Body of pancreas (tissue), 4 donors: ENCODE data around the gene JMJD8. TPM values are rescaled to one million over a fixed set of nuclear protein-coding genes. Genes with fewer than 3 reads are reported as not detected.

Experiments used
- ATAC-seq: fragments of 150-250 bp; one replicate; pipeline ENCODE4 v1.9.1; 2016
- DNase-seq, 4 donors: peaks; one replicate each; pipeline ENCODE4 v3.0.0-alpha.2; 2019
- H3K27ac ChIP-seq, 4 donors: fragments of 200-600 bp; sonication (generic); 1 replicate in 3 of 4; 2 replicates in 1 of 4; pipeline versions ENCODE4 v1.5.1 to v1.6.1; 2016 to 2019; ENCODE audit warnings: mild to moderate bottlenecking in 1 of 4, mixed read lengths in 1 of 4, moderate library complexity in 1 of 4
- H3K27me3 ChIP-seq, 2 donors: fragments of 200-600 bp; sonication (generic); one replicate each; pipeline ENCODE4 v1.6.0; 2016; ENCODE audit warnings: mild to moderate bottlenecking in 1 of 2
- H3K36me3 ChIP-seq, 2 donors: fragments of 200-600 bp; sonication (generic); replicated peaks in 1 of 2; 2 replicates each; pipeline ENCODE4 v1.5.1; 2016; ENCODE audit warnings: low read depth in 2 of 2; ENCODE audit not compliant: insufficient read depth in 1 of 2
- H3K4me1 ChIP-seq: fragments of 200-600 bp; sonication (generic); one replicate; pipeline ENCODE4 v1.6.0; 2016
- H3K4me3 ChIP-seq, 2 donors: fragments of 200-600 bp; sonication (generic); 1 replicate in 1 of 2; 2 replicates in 1 of 2; pipeline ENCODE4 v1.5.1; 2016 to 2019
- H3K9me3 ChIP-seq, 3 donors: fragments of 200-600 bp; sonication (generic); 1 replicate in 2 of 3; 2 replicates in 1 of 3; pipeline ENCODE4 v1.5.1; 2016
- POLR2A ChIP-seq, 3 donors: fragments of 450-650 bp; IDR thresholded peaks; one replicate each; pipeline ENCODE4 v1.6.1; 2016; ENCODE audit warnings: antibody characterized with exemption in 3 of 3, mild to moderate bottlenecking in 2 of 3
- WGBS, 2 donors: methylation state at CpG; one replicate each; pipeline ENCODE4 v1.1.5; 2017; 5-methylcytosine and 5-hydroxymethylcytosine counted together
- intact Hi-C: fragments of 100-400 bp; cut with DNase I; formaldehyde crosslinking; loops from one replicate; pipeline ENCODE4 v1.15.1; 2023
- total RNA-seq, 2 donors: library from RNA; depleted of rRNA; stranded (reverse); fragments of >200 nt; gene quantifications; one replicate each; pipeline ENCODE4 v1.1.0, GENCODE V29; 2016
- TF ChIP-seq, protein P1 (sequence below), 7 experiments: fragments of 450-650 bp in 4 of 7; fragments of 200-600 bp in 3 of 7; sonication (generic) in 3 of 7; IDR thresholded peaks; one replicate each; pipeline ENCODE4 v1.5.1; 2016 to 2019; ENCODE audit warnings: antibody characterized with exemption in 7 of 7

The JMJD8 gene
- total RNA-seq, 2 donors from 2014 or later = 49.5 to 128 TPM

GRCh38 chr16:679814-680624 is 4.1 kb downstream of the JMJD8 start, which contains the start of gene STUB1:
Gene STUB1 (plus strand): TSS chr16:680410. CDS start chr16:680526, 116 bp downstream.
- Histone ChIP-seq H3K27me3 (no peaks in the 10 kb centered on the region), H3K36me3 (peaks cover 7 to 12% of the 10 kb centered on the region in 2 donors), H3K27ac (peak within 1 kb of the TSS; percentile 86 to 95 (median 92)), H3K4me1 (peaks cover 59% of the 10 kb centered on the region), H3K9me3 (no peaks in the 10 kb centered on the region), H3K4me3 (peak within 1 kb of the TSS; percentile 0 to 29)
- DNase-seq = peak; percentile 86 to 90 (median 87)
- TF ChIP-seq, protein P1, sequence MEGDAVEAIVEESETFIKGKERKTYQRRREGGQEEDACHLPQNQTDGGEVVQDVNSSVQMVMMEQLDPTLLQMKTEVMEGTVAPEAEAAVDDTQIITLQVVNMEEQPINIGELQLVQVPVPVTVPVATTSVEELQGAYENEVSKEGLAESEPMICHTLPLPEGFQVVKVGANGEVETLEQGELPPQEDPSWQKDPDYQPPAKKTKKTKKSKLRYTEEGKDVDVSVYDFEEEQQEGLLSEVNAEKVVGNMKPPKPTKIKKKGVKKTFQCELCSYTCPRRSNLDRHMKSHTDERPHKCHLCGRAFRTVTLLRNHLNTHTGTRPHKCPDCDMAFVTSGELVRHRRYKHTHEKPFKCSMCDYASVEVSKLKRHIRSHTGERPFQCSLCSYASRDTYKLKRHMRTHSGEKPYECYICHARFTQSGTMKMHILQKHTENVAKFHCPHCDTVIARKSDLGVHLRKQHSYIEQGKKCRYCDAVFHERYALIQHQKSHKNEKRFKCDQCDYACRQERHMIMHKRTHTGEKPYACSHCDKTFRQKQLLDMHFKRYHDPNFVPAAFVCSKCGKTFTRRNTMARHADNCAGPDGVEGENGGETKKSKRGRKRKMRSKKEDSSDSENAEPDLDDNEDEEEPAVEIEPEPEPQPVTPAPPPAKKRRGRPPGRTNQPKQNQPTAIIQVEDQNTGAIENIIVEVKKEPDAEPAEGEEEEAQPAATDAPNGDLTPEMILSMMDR (IDR thresholded peaks at IDR 0.05) = no peak
- TF ChIP-seq POLR2A (IDR thresholded peaks at IDR 0.05) = peak; percentile 35 to 57 (median 41)
- ATAC-seq = peak; percentile 64
- intact Hi-C loops = no loop called here
- 0% methylated on average over 3 to 76 of the region's 91 CpGs for WGBS, 2 donors

- DNase-seq (peak; percentile 77 to 87 (median 86)), ATAC-seq (peak; percentile 41)
- peaks cover 7 to 12% of the 10 kb centered on the region in 2 donors for H3K36me3 ChIP-seq
- no peaks in the 10 kb centered on the region for H3K9me3 ChIP-seq
- peaks cover 65% of the 10 kb centered on the region for H3K4me1 ChIP-seq
- intact Hi-C loops = no loop called here
- no peaks in the 10 kb centered on the region for H3K27me3 ChIP-seq
- WGBS, 2 donors = 28 to 65% methylated on average over 4 to 49 of the region's 52 CpGs
- no peak overlapping the region for H3K4me3 ChIP-seq
- peak in 2 of 3 donors; percentile 39 to 45 for TF ChIP-seq POLR2A (IDR thresholded peaks at IDR 0.05)
- TF ChIP-seq, protein P1 (IDR thresholded peaks at IDR 0.05) = no peak
- H3K27ac ChIP-seq = peak overlapping the region; percentile 86 to 95 (median 92)
Measured at GRCh38 chr16:678858-679813, 5.0 kb downstream of the JMJD8 start.

GRCh38 chr16:678209-678857 is 5.8 kb downstream of the JMJD8 start:
- peaks cover 60% of the 10 kb centered on the region for H3K4me1 ChIP-seq
- ATAC-seq (no peak), DNase-seq (no peak)

More at GRCh38 chr16:678209-678857, 5.8 kb downstream of the JMJD8 start:
- Histone ChIP-seq H3K27me3 (no peaks in the 10 kb centered on the region), H3K36me3 (peaks cover 7 to 12% of the 10 kb centered on the region in 2 donors), H3K9me3 (no peaks in the 10 kb centered on the region), H3K4me3 (no peak overlapping the region), H3K27ac (peak overlapping the region in 1 of 4 donors; percentile 90)
- intact Hi-C loops = no loop called here
- TF ChIP-seq, protein P1 (IDR thresholded peaks at IDR 0.05) = no peak
- TF ChIP-seq POLR2A (IDR thresholded peaks at IDR 0.05) = no peak
- WGBS, 2 donors = 69 to 74% methylated on average over 8 to 21 of the region's 21 CpGs
